Lower leg skin (tissue), 4 donors: ENCODE measurements around the gene PAPPA. TPM values are rescaled to one million over a fixed set of nuclear protein-coding genes. Genes with fewer than 3 reads are reported as not detected.

ENCODE experiments used
- DNase-seq, 2 donors: peaks; one replicate each; pipeline ENCODE4 v3.0.0-alpha.2; 2019; ENCODE audit warnings: low spot score in 2 of 2
- H3K4me3 ChIP-seq: fragments of 200-600 bp; sonication (generic); 2 replicates; pipeline ENCODE4 v1.5.1; 2017; ENCODE audit warnings: mild to moderate bottlenecking, low read depth; ENCODE audit not compliant: poor library complexity, severe bottlenecking
- POLR2A ChIP-seq, 2 donors: fragments of 450-650 bp; IDR thresholded peaks; one replicate each; pipeline ENCODE4 v1.6.1; 2016 to 2017; ENCODE audit warnings: antibody characterized with exemption in 2 of 2, mild to moderate bottlenecking in 1 of 2, moderate library complexity in 1 of 2
- WGBS, 2 donors: methylation state at CpG; one replicate each; pipeline ENCODE4 v1.1.5; 2018; 5-methylcytosine and 5-hydroxymethylcytosine counted together
- intact Hi-C: fragments of 100-400 bp; cut with DNase I; formaldehyde crosslinking; loops from one replicate; pipeline ENCODE4 v1.15.0; 2023; ENCODE audit warnings: low total_unique reads
- total RNA-seq, 4 donors: library from RNA; depleted of rRNA; stranded (reverse); fragments of >200 nt; gene quantifications; one replicate each; pipeline ENCODE4 v1.1.0, GENCODE V29; 2016
- TF ChIP-seq, protein P1 (sequence below), 3 donors: fragments of 450-650 bp; IDR thresholded peaks; one replicate each; pipeline ENCODE4 v1.5.1; 2016; ENCODE audit warnings: antibody characterized with exemption in 3 of 3, mild to moderate bottlenecking in 3 of 3, moderate library complexity in 2 of 3

The PAPPA gene
- total RNA-seq, 4 donors from 2014 or later = 0.64 to 2.2 (median 1.9) TPM

DNA sequence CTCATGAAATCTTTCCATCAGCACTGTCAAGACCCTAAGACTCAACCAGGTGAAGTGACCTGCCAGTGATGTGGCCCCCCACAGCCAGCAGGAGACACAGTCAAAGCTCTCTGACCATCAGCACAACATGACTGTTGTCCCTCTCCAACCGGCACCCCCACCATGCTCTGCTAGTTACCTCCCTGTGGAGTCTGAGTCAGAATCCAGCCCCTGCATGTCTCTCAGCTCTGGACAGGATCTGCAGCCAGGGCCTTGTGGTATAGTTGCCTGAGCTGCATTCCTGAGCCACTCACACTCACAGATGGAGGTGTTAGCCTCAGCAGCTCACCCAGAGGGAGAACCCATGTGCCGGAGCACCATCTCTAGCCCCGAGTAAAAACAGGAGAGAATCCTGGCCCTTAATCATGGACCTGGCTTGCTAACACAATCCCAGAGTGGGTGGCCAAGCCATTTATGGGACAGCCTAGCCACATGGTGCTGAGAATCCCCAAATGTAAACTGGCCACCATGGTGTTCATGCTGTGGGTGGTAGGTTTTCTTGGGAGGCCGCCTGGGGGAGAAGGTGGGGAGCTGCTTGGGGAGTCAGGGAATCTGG lies 237.8 kb downstream of the PAPPA start:
- intact Hi-C loops = no loop called here
- WGBS, 2 donors = 77 to 81% methylated on average over 4 of the region's 4 CpGs
- TF ChIP-seq, protein P1, sequence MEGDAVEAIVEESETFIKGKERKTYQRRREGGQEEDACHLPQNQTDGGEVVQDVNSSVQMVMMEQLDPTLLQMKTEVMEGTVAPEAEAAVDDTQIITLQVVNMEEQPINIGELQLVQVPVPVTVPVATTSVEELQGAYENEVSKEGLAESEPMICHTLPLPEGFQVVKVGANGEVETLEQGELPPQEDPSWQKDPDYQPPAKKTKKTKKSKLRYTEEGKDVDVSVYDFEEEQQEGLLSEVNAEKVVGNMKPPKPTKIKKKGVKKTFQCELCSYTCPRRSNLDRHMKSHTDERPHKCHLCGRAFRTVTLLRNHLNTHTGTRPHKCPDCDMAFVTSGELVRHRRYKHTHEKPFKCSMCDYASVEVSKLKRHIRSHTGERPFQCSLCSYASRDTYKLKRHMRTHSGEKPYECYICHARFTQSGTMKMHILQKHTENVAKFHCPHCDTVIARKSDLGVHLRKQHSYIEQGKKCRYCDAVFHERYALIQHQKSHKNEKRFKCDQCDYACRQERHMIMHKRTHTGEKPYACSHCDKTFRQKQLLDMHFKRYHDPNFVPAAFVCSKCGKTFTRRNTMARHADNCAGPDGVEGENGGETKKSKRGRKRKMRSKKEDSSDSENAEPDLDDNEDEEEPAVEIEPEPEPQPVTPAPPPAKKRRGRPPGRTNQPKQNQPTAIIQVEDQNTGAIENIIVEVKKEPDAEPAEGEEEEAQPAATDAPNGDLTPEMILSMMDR (IDR thresholded peaks at IDR 0.05) = no peak
- TF ChIP-seq POLR2A (IDR thresholded peaks at IDR 0.05) = no peak

GRCh38 chr9:116393198-116393597 lies 239.6 kb downstream of the PAPPA start:
- TF ChIP-seq POLR2A (IDR thresholded peaks at IDR 0.05) = no peak
- TF ChIP-seq, protein P1 (IDR thresholded peaks at IDR 0.05) = no peak
- H3K4me3 ChIP-seq = no peak overlapping the region
- WGBS, 2 donors = 91 to 98% methylated on average over 1 of the region's 1 CpG
- intact Hi-C loops = no loop called here
- DNase-seq = no peak

More for the DNA sequence above, 237.8 kb downstream of the PAPPA start:
- H3K4me3 ChIP-seq = no peak overlapping the region
- no peak for DNase-seq

GRCh38 chr9:116394070-116394469 lies 240.5 kb downstream of the PAPPA start:
- intact Hi-C loops = no loop called here
- no peak overlapping the region for H3K4me3 ChIP-seq
- TF ChIP-seq, protein P1 (IDR thresholded peaks at IDR 0.05) = no peak
- 70 to 76% methylated on average over 6 of the region's 6 CpGs for WGBS, 2 donors
- DNase-seq = no peak

GRCh38 chr9:116394894-116395698 lies 241.5 kb downstream of the PAPPA start:
- intact Hi-C loops = no loop called here
- TF ChIP-seq, protein P1 (IDR thresholded peaks at IDR 0.05) = no peak
- no peak for TF ChIP-seq POLR2A (IDR thresholded peaks at IDR 0.05)
- H3K4me3 ChIP-seq = no peak overlapping the region
- DNase-seq = no peak
- WGBS, 2 donors = 92 to 93% methylated on average over 5 of the region's 5 CpGs

DNA sequence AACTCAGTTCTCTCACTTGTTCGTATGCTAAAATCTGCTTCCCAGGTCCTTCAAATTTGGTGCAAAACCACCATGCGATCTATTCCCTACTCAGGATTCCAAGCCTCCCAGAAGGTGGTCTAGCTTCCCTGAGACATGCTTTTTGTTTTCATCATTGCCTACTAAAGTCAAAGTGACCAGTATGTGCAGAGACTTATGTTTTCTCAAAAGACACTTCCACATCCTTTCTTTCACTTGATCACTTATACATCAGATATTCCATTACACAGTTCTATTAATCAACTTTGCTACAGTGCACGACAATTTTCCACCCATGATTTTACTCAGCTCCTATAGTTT lies 242.1 kb downstream of the PAPPA start:
- WGBS, 2 donors = 89 to 93% methylated on average over 3 of the region's 3 CpGs
- intact Hi-C loops = no loop called here
- no peak for DNase-seq
- TF ChIP-seq, protein P1 (IDR thresholded peaks at IDR 0.05) = no peak
- no peak for TF ChIP-seq POLR2A (IDR thresholded peaks at IDR 0.05)
- no peak overlapping the region for H3K4me3 ChIP-seq
